ENCODE results near the gene TIAL1. TPM values are rescaled to one million over a fixed set of nuclear protein-coding genes. Genes with fewer than 3 reads are reported as not detected.
"Not testable (repeated sequence)": the region's sequence is repeated elsewhere in the genome, so short reads cannot be mapped to it uniquely, and the experiment has no call there.

TIAL1 gene
- total RNA-seq, 1 donor from 2014 or later = 183 TPM

DNA sequence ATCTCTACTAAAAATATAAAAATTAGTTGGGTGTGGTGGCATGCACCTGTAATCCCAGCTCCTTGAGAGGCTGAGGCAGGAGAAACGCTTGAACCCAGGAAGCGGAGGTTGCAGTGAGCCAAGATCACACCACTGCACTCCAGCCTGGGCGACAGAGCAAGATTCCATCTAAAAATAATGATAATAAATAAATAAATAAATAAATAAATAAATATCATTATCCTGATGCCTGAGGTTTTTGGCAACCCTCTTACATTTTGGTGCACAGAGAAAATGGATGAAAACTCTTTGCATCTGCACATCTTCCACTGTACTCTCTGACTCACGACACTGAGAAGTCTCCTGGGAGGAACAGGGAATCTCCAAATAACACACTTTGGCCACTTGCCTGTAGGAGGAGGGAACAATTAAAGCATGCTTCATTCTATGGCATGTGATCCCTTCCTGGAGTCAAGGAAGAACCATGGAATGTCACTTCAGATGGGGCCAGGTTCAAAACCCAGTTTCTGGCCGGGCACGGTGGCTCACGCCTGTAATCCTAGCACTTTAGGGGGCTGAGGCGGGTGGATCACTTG is 68.0 kb downstream of the TIAL1 start:
- Mint-ChIP-seq H3K36me3 (ENCODE audit: low read depth) (peaks cover 65% of the 10 kb centered on the region), H3K4me1 (ENCODE audit: low read depth) (peaks cover 25% of the 10 kb centered on the region)
- H3K27me3 Mint-ChIP-seq (ENCODE audit: low read depth); H3K9me3 Mint-ChIP-seq; DNase-seq (ENCODE audit: low spot score); H3K27ac Mint-ChIP-seq; intact Hi-C loops (cut with micrococcal nuclease); H3K4me3 Mint-ChIP-seq (ENCODE audit: low read depth): not testable (repeated sequence)

- DNase-seq (ENCODE audit: low spot score) = no peak
- no peaks in the 10 kb centered on the region for H3K27me3 Mint-ChIP-seq (ENCODE audit: low read depth)
- peaks cover 17% of the 10 kb centered on the region for H3K4me1 Mint-ChIP-seq (ENCODE audit: low read depth)
- no peak overlapping the region for H3K27ac Mint-ChIP-seq
- peaks cover 69% of the 10 kb centered on the region for H3K36me3 Mint-ChIP-seq (ENCODE audit: low read depth)
- no peaks in the 10 kb centered on the region for H3K9me3 Mint-ChIP-seq
- intact Hi-C loops (cut with micrococcal nuclease) = no loop called here
- no peak overlapping the region for H3K4me3 Mint-ChIP-seq (ENCODE audit: low read depth)
Observed at GRCh38 chr10:119526621-119527592, 69.9 kb downstream of the TIAL1 start.

DNA sequence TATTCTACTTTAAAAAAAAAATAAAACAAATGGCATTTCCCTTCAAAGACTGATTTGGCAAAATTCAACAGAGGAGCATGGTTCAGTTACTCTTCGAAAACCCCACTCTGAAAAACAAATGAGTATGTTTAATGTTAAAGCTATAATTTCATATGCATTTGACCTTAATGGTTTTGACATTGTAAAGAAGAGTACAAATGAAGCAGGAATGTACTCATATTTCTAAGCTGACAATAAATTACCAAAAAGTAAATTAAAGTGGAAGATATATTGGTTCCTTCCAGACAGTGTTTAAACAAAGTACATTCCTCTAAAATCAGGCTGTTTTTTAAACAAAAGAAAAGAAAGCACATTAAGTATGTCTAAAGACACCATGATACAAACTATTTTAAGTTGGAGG is 70.6 kb downstream of the TIAL1 start:
- no peak overlapping the region for H3K27ac Mint-ChIP-seq
- H3K27me3 Mint-ChIP-seq (ENCODE audit: low read depth) = no peaks in the 10 kb centered on the region
- H3K4me1 Mint-ChIP-seq (ENCODE audit: low read depth) = peaks cover 11% of the 10 kb centered on the region
- H3K9me3 Mint-ChIP-seq = no peaks in the 10 kb centered on the region
- intact Hi-C loops (cut with micrococcal nuclease) = no loop called here
- H3K4me3 Mint-ChIP-seq (ENCODE audit: low read depth) = no peak overlapping the region
- no peak for DNase-seq (ENCODE audit: low spot score)
- H3K36me3 Mint-ChIP-seq (ENCODE audit: low read depth) = peaks cover 69% of the 10 kb centered on the region

- H3K27me3 Mint-ChIP-seq (ENCODE audit: low read depth) = no peaks in the 10 kb centered on the region
- intact Hi-C loops (cut with micrococcal nuclease) = no loop called here
- peaks cover 76% of the 10 kb centered on the region for H3K36me3 Mint-ChIP-seq (ENCODE audit: low read depth)
- no peak overlapping the region for H3K27ac Mint-ChIP-seq
- H3K4me3 Mint-ChIP-seq (ENCODE audit: low read depth) = no peak overlapping the region
- no peaks in the 10 kb centered on the region for H3K9me3 Mint-ChIP-seq
- peaks cover 8% of the 10 kb centered on the region for H3K4me1 Mint-ChIP-seq (ENCODE audit: low read depth)
- no peak for DNase-seq (ENCODE audit: low spot score)
Observed at GRCh38 chr10:119525116-119525515, 71.6 kb downstream of the TIAL1 start.

DNA sequence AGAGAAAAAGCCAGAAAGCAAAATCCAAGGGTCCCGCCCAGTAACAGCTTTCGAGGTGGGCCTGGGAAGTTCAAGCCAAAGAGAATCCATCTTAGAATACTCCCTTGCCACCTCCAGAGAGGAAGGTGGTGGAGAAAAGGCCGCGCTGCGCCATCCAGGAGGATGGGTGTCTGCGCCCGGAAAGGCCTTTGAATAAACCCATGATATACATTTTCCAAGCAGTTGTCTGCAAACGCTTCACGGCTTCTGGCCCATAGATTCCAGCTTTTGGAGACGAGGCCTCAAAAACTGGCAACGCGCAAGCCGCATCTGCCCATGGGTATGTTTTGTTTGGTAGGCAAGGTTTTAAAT is 72.1 kb downstream of the TIAL1 start:
- peaks cover 8% of the 10 kb centered on the region for H3K4me1 Mint-ChIP-seq (ENCODE audit: low read depth)
- H3K36me3 Mint-ChIP-seq (ENCODE audit: low read depth) = peaks cover 80% of the 10 kb centered on the region
- no peaks in the 10 kb centered on the region for H3K9me3 Mint-ChIP-seq
- H3K27ac Mint-ChIP-seq = no peak overlapping the region
- H3K27me3 Mint-ChIP-seq (ENCODE audit: low read depth) = no peaks in the 10 kb centered on the region
- H3K4me3 Mint-ChIP-seq (ENCODE audit: low read depth) = no peak overlapping the region
- no peak for DNase-seq (ENCODE audit: low spot score)
- intact Hi-C loops (cut with micrococcal nuclease) = no loop called here

DNA sequence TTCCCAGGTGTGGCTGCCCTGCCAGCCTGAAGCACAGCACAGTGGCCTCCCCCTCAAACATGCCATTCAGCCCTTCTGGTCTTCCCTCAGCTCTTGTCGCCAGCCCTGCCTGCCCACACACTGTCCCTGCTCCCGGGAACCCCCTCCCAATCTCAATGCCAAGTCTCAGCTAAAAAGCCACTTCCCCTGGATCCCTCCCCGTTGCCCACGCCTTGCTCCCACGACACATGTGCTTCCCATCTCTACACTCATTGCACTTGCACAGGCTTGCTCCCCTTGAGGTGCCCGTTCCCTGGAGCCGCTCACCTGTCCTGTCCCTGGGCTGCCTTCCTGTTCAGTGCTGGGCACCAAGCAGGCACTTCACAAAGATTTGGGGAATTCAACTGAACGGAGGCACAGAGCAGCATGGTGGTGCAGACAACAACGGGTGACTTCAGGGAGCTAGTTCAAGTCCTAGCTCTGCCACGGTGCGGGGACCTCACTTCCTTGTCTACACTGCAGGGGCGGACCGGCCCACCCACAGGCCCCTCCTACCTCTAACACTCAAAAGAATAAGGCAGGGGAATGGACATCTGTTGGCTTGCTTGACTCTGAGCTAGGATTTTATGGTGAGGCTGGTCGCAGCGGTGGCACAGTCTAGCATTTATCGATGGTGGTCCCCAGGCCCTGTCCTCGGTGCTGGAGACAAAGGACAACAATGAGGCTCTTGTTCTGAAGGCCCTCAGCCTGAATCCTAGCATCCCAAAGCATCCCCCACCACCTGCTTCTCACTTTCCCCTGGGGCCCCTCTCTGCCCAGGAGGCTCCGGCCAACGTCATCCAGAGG is 72.7 kb downstream of the TIAL1 start:
- Mint-ChIP-seq H3K9me3 (no peaks in the 10 kb centered on the region), H3K36me3 (ENCODE audit: low read depth) (peaks cover 82% of the 10 kb centered on the region), H3K4me1 (ENCODE audit: low read depth) (peaks cover 9% of the 10 kb centered on the region), H3K4me3 (ENCODE audit: low read depth) (no peak overlapping the region), H3K27ac (no peak overlapping the region), H3K27me3 (ENCODE audit: low read depth) (no peaks in the 10 kb centered on the region)
- intact Hi-C loops (cut with micrococcal nuclease) = no loop called here
- no peak for DNase-seq (ENCODE audit: low spot score)

Other genes with a start within 250 kb of the TIAL1 start
- 101 and 112 TPM in 2 replicates for gene RGS10, start 54.2 kb downstream of the TIAL1 start, total RNA-seq
- 31.8 and 33.3 TPM in 2 replicates for gene BAG3, start 54.4 kb upstream of the TIAL1 start, total RNA-seq
- gene INPP5F, start 129.1 kb upstream of the TIAL1 start, total RNA-seq = 10.2 and 11.9 TPM in 2 replicates